T-helper 2 cell (primary cell): ENCODE data around the gene MICU1.
"Not testable (repeated sequence)": the region's sequence is repeated elsewhere in the genome, so short reads cannot be mapped to it uniquely, and the experiment has no call there.

ENCODE experiments used
- DNase-seq, 5 experiments: peaks; one replicate each; pipeline versions ENCODE4 v3.0.0 to v3.0.0-alpha.2; 2012 to 2022

MICU1 gene

DNA sequence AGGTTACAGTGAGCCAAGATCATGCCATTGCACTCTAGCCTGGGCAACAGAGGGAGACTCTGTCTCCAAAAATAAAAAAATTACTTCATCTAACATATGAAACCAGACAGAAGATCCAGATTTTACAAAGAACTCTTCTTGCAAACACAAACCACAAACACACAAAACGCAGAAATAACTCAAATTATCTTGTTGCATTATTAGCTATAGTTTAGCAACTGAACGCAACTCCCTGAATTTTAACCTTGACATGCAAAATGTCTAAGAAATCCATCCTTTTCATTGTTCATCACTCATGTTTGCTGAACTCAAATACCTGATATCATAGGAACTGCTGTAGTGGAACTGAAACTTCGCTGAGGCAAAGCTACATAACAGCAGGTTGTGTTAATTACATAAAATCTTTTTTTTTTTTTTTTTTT is 64.1 kb downstream of the MICU1 start:
- DNase-seq: peak in 1 of 5 experiments; percentile 7

DNA sequence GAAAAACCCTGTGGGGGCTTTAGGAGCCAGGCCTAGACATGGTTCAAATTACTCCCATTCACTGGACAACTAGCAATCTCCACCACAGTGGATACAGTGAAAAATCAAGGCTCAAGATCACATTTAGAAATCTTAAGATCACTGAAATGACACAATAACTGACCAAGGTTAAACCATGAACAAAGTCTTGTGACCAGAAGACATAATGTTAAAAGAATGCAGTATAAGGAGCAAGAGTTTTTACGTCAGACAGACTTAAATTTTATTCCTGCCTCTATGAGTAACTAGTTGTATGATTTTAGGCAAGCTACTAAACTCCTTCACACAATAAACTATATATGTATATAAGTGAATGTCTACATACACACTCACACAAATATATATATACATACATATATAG is 68.5 kb downstream of the MICU1 start:
- DNase-seq: no peak

DNA sequence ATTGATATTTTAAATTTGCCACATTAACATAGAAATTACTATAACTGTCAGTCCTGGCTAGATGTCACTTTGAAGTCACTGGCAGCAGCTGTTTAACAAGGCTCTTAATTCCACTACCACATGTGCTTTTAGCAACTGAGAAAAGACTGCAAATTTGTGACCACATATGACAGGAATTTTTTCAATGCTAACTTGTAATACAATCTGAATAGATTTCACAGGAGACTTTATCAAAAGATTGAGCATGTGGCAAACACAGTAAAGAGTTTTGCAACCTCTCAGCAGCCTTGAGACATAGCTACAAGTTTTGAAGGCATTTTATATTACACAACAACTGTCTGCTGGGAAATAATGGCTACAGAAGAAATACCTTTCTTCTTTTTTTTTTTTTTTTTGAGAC is 73.0 kb downstream of the MICU1 start:
- DNase-seq: no peak

- no peak for DNase-seq
Measured at GRCh38 chr10:72550239-72550638, 75.6 kb downstream of the MICU1 start.

- no peak for DNase-seq
Measured at GRCh38 chr10:72545546-72545945, 80.3 kb downstream of the MICU1 start.

DNA sequence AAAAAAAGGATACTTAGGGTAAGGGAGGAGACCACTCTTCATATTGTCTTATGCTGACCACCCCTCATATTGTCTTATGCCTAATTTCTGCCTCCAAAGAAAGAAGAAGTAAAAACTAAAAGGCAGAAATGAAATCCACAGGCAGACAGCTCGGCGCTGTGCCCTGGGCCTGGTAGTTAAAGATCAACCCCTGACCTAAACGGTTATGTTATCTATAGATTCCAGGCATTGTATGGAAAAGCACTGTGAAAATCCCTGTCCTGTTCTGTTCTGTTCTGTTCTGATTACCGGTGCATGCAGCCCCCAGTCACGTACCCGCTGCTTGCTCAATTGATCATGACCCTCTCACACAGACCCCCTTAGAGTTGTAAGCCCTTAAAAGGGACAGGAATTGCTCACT is 82.0 kb downstream of the MICU1 start:
- DNase-seq: not testable (repeated sequence)

GRCh38 chr10:72542396-72542815 is 83.5 kb downstream of the MICU1 start:
- DNase-seq: no peak

DNA sequence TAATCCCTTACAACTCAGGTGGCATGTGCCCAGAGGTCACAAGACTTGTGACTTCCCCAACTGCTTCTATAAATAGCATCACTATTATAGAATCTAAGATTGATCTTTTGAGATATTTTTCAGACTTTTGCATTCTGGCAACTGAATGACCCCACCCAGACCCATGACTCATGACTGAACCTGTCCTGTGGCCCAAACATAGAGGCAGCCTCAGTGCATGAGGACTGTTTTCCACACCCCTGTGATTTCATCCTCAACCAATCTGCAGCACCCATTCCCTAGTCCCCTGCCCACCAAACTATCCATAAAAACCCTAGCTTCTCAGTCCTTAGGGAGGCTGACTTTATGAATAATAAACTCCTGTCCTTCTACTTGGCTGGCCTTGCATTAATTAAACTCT is 84.5 kb downstream of the MICU1 start:
- DNase-seq: no peak

DNA sequence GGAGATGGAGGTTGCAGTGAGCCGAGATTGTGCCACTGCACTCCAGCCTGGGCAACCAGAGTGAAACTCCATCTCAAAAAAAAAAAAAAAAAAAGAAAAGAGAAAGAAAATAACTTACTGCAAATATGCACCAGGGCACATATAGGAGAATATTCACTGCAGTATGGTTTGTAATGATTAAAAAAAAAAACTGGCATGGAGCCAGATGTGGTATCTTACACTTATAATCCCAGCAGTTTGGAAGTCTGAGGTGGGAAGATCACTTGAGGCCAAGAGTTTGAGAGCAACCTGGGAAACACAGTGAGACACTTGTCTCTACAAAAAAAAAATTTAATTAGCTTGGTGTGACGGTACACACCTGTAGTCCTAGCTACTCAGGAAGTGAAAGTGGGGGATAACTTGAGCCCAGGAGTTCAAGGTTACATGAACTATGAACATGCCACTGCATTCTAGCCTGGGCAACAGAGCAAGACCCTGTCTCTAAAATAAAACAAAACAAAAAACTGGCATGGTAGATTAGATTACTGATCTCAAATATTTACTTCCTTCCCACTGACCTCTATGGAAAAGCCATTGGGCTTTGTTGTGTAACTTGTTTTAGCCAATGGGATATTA is 85.6 kb downstream of the MICU1 start:
- DNase-seq: no peak

DNA sequence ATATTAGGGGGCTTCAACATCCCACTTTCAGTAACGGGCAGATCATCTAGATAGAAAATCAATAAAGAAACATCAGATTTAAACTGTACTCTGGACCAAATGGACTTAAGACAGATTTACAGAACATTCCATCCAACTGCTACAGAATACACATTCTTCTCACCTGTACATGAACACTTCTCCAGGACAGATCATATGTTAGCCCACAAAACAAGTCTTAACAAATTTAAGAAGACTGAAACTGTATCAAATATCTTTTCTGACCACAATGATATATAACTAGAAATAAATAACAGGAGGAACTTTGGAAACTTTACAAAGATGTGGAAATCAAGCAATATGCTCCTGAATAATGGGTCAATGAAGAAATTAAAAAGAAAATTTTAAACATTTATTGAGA is 86.7 kb downstream of the MICU1 start:
- no peak for DNase-seq

DNA sequence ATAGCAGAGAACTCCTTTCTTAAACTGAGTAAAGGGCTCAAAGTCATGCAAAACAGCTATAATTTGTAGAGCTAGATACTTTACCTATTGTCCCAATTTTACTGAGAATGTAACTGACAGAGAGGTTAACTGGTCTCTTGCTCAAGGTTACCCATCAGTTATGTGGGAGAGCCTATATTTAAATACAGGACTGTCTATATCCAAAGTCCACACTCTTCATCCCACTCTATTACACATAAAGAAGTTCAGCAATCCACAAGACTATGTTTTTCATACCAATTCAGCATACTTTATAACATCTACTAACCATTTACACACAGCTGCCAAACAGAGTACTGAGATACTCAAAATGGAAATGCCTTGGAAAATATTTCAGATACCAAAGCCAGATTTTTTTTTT is 100.2 kb downstream of the MICU1 start:
- DNase-seq: no peak

- DNase-seq: no peak
Measured at GRCh38 chr10:72525277-72525676, 100.6 kb downstream of the MICU1 start.

- DNase-seq: no peak
Measured at GRCh38 chr10:72524489-72524888, 101.4 kb downstream of the MICU1 start.

GRCh38 chr10:72523932-72524396 is 101.9 kb downstream of the MICU1 start:
- no peak for DNase-seq

- no peak for DNase-seq
Measured at GRCh38 chr10:72523062-72523461, 102.8 kb downstream of the MICU1 start.

GRCh38 chr10:72517244-72517643 is 108.6 kb downstream of the MICU1 start:
- no peak for DNase-seq

DNA sequence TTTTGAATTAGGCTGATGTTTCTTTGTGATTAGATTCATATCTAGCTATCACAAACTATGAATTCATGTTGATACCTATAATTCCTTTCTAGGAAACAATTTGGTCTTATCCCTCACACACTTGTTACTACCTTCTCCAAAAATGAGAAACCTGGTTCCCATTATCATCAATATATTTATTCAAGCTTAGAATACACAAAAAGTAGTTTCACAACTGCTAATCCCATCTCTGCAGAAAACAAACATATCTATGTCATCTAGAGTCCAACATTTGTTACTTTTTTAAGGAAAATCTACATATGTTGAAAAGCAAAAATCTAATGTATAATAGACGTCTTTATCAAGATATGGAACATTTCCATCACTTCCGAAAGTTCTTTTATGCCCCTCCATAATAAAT is 110.4 kb downstream of the MICU1 start:
- DNase-seq: no peak

DNA sequence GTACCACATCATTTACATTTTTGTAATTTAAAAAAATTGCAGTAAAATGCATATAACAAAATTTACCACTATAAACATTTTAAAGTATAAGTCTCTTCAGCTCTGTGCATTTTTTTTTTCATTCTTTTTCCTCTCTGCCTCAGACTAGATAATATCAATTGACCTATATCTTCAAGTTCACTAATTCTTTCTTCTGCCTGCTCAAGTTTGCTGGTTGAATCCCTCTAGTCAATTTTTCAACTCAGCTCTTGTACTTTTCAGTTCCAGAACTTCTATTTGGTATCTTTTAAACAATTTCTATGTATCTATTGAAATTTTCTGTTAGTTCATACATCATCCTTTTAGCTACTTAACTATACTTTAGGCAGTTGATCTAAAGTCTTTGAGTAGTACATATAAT is 112.0 kb downstream of the MICU1 start:
- no peak for DNase-seq

GRCh38 chr10:72511459-72511858 is 114.4 kb downstream of the MICU1 start:
- no peak for DNase-seq

- no peak for DNase-seq
Measured at GRCh38 chr10:72509941-72510340, 115.9 kb downstream of the MICU1 start.

DNA sequence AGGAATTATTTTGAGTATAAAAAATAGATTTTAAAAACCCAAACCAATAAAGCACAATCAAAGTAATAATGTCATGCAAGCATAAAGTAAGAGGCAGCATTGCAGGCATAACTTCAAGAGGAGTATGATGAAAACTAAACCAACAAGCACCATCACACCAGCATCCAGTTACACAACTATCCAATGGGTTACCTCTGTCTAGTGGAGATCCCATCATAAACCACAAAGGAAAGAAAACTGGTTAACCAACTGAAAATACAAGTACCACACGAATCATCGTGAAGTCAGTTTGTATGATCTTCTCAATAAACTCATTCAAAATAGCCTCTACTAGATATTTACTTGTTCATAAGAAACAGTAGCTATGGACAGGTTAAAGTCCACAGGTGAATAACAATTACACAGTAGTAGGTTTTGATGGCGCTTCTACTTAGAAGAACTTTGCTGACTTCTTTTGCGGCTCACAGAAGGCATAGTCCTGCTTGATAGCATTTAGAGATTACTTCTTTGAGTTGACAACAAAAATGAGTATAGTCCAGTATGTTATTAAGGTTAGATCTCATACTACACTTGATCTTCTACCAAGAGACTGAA is 116.6 kb downstream of the MICU1 start:
- DNase-seq: peak in 1 of 5 experiments; percentile 43

DNA sequence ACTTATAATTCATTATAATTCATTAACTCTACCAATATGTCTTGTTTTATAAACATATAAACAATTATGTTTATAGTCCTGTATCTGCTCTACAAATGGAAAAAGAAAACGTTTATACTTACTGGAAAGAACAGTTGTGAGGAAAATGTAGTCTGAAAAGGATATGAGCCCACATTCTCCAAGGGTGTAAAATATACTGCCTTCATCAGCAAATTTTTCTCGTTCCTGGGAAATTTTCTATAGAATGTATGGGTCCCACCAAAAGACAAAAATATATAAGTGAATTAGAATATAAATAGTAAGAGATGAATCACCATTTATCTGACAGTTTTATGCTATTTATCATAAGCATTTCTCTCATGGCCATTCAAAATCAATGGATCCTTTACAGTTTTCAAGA is 117.8 kb downstream of the MICU1 start:
- DNase-seq: no peak

- DNase-seq: no peak
Measured at GRCh38 chr10:72506474-72506873, 119.4 kb downstream of the MICU1 start.

GRCh38 chr10:72505435-72505834 is 120.4 kb downstream of the MICU1 start:
- no peak for DNase-seq
